ENCODE results near the gene CHRM5.
"Not testable (repeated sequence)": the region's sequence is repeated elsewhere in the genome, so short reads cannot be mapped to it uniquely, and the experiment has no call there.

- TF ChIP-seq CTCF (conservative IDR thresholded peaks at IDR 0.05); EZH2 (IDR thresholded peaks at IDR 0.05; ENCODE audit: low read depth): not testable (repeated sequence)
These were observed 27.4 kb downstream of the CHRM5 start for GRCh38 chr15:33995666-33996065.

Data from PC-9 (cell line).